ENCODE results near the gene CACNA1A.

Gene CACNA1A

DNA sequence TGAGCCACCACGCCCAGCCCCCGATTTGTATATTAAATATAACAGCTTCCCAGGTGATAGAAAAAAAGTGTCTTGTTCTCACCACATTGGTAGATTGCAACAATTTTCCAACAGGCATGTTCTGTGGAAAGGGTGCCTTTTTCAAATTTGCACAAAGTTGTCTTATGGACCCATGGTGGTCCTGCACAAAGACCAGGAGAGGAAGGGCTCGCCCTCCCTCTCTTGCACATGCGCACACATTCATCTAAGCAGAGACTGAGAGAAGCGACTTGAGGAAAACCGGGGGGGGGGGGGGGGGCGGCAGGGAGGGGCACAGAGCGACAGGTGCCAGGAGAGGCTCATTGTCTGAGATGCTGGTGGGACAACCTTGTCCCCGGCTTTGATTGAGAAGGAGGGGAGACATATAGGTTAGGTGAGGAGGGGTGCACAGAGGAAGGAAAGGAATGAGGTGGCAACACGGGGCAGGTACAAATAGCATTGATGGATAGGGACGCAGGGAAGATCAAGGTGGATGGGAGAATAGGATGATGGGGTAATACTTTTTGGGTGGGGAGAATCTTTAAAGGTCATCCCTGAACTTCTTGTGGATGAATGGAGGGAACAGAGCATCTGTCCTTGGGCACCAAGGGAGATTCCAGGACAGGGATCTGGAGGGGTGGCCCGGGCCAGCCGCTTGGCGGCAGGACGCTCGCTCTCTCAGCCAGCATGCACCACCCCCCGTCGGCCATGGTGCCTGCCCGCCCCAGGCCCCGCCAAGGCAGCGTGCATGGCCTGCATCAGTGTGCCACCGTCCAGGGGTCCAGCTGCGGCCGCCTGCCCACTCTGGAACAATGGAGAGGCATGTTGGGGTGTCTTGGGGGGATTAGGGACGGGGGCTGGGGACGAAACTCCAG, 280.1 kb downstream of the CACNA1A start:
- Mint-ChIP-seq H3K9me3 (no peaks in the 10 kb centered on the region), H3K36me3 (ENCODE audit: low read depth) (no peaks in the 10 kb centered on the region), H3K4me1 (ENCODE audit: low read depth) (peaks cover 3% of the 10 kb centered on the region), H3K27me3 (ENCODE audit: low read depth) (peaks cover 8% of the 10 kb centered on the region), H3K4me3 (no peak overlapping the region), H3K27ac (no peak overlapping the region)

DNA sequence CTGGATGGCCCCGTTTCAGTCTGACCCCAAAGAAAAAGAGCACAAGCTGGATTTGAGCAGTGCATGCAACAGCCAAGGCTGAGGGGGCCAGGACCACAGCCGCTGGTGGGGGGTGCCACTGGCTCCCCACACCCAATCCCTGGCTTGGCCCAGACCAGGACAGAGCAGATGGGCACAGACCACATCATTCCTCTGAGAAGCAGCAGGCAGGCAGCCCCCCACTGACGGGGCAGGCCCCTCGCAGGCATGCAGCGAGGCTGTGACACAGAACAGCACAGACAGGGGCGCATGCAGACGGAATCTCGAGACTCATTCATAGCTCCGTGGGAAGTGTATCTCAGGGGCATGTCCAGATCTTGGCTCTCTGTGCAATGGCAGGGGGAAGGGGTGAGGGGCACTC, 281.2 kb downstream of the CACNA1A start:
- Mint-ChIP-seq H3K27me3 (ENCODE audit: low read depth) (peaks cover 8% of the 10 kb centered on the region), H3K27ac (no peak overlapping the region), H3K4me1 (ENCODE audit: low read depth) (peaks cover 6% of the 10 kb centered on the region), H3K9me3 (no peaks in the 10 kb centered on the region), H3K4me3 (no peak overlapping the region), H3K36me3 (ENCODE audit: low read depth) (no peaks in the 10 kb centered on the region)

DNA sequence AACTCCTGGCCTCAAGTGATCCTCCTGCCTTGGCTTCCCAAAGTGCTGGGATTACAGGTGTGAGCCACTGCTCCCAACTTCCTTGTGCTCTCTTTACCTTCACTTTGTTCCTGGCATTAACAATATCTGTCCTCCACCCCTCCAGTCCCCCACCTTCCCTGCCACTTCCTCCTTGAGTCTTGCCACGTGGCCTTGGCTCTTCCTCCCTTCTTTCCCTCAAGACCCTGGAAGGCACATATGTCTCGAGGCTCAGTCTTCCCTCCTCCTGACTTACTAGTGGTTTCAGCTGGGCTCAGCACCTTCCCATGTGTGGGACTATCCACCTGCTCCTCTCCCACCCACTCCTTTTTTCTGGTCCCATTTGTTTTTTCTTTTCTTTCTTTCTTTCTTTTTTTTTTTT, 285.4 kb downstream of the CACNA1A start:
- Mint-ChIP-seq H3K27me3 (ENCODE audit: low read depth) (no peaks in the 10 kb centered on the region), H3K4me1 (ENCODE audit: low read depth) (peaks cover 7% of the 10 kb centered on the region), H3K4me3 (no peak overlapping the region), H3K27ac (no peak overlapping the region), H3K36me3 (ENCODE audit: low read depth) (no peaks in the 10 kb centered on the region), H3K9me3 (no peaks in the 10 kb centered on the region)

DNA sequence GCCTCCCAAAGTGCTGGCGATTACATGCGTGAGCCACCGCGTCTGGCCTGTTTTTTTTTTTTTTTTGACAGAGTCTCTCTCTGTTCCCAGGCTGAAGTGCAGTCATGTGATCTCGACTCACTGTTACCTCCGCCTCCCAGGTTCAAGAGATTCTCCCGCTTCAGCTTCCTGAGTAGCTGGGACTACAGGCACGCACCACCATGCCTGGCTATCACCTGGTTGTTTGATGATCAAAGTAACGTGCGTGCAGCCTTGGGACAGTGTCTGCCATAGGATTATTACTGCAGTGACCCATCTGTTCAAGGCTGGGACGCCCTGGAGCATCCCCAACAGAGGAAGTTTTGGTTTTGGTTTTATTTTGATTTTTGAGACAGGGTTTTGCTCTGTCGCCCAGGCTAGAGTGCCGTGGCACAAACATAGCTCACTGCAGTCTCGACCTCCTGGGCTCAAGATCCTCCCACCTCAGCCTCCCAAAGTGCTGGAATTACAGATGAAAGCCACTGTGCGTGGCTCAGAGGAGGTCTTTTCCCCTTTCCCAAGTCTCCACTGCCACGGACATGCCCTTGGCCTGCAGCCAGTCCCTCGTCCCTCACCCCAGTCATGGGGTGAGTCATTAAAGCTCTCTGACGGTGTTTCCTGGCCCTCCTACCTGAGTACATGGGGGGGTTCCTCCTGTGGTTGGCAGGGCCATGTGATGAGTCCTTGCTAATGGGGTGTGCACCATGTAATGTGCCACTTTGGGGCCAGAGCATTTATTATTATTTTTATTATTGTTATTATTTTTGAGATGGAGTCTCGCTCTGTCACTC, 290.5 kb downstream of the CACNA1A start:
- Mint-ChIP-seq H3K9me3 (no peaks in the 10 kb centered on the region), H3K27me3 (ENCODE audit: low read depth) (no peaks in the 10 kb centered on the region), H3K4me1 (ENCODE audit: low read depth) (peaks cover 11% of the 10 kb centered on the region), H3K4me3 (peak overlapping the region; percentile 76), H3K27ac (peak overlapping the region; percentile 87), H3K36me3 (ENCODE audit: low read depth) (no peaks in the 10 kb centered on the region)

DNA sequence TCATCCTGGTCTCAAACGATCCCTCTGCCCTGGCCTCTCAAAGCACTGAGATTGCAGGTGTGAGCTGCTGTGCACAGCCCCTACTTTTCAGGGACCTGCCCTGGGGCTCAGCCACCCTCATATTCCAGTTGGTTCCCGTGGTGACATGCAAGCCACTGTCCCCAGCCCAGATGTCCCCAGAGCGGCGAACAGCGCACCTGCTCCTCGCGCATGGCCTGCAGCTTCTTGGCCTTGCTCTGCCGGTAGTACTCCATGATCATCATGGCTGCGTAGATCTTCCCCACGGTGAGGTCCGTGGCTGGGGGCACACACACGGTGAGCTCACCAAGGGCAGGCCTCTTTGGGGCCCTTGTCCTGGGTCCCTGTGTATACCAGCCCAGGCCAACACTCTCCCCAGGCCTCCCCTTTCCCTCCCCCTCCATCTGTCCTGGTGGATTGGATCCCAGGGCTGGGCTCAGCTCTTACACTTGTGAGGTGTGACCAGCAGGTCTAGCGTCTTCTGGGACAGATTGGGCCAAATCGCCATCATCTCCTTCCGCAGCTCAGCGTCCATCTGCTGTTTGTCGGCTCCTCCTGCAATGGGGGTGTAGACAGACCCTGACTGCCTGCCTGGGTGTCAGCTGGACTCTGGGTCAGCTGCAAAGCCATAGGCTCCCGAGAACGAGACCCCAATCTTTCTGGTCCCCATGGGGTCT, 292.1 kb downstream of the CACNA1A start:
- H3K4me1 Mint-ChIP-seq (ENCODE audit: low read depth): peaks cover 10% of the 10 kb centered on the region
- H3K4me3 Mint-ChIP-seq: no peak overlapping the region

DNA sequence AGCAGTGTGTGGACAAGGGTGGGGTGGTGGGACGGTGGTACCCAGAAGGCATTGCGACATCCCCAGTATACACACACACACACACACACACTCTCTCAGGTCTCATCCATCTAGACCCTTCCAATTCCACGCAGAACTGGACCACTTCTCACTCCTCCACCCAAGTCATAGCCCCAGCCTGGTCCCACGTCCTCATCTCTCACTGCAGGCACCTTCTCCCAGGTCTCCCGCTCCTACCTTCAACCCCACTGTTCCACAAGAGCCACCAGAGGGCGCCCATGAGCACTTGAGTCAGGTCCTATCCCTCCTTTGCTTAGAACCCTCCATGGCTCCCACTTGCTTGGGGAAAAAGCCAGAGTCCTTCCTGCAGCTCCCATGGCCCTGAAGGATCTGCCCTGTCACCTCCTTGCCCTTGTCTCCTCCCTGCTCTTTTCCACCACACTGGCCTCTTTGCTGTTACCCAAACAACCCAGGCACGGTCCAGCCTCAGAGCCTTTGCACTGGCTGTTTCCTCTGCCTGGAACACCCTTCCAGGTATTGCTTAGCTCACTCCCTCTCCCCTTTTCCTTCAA, 293.4 kb downstream of the CACNA1A start:
- peaks cover 3% of the 10 kb centered on the region for H3K36me3 Mint-ChIP-seq (ENCODE audit: low read depth)
- H3K4me1 Mint-ChIP-seq (ENCODE audit: low read depth): peaks cover 15% of the 10 kb centered on the region
- no peak overlapping the region for H3K4me3 Mint-ChIP-seq
- peak overlapping the region; percentile 10 for H3K27ac Mint-ChIP-seq
- H3K9me3 Mint-ChIP-seq: no peaks in the 10 kb centered on the region
- H3K27me3 Mint-ChIP-seq (ENCODE audit: low read depth): peaks cover 4% of the 10 kb centered on the region

More for the DNA sequence above, 292.1 kb downstream of the CACNA1A start:
- Mint-ChIP-seq H3K9me3 (no peaks in the 10 kb centered on the region), H3K27ac (no peak overlapping the region), H3K27me3 (ENCODE audit: low read depth) (no peaks in the 10 kb centered on the region), H3K36me3 (ENCODE audit: low read depth) (no peaks in the 10 kb centered on the region)

DNA sequence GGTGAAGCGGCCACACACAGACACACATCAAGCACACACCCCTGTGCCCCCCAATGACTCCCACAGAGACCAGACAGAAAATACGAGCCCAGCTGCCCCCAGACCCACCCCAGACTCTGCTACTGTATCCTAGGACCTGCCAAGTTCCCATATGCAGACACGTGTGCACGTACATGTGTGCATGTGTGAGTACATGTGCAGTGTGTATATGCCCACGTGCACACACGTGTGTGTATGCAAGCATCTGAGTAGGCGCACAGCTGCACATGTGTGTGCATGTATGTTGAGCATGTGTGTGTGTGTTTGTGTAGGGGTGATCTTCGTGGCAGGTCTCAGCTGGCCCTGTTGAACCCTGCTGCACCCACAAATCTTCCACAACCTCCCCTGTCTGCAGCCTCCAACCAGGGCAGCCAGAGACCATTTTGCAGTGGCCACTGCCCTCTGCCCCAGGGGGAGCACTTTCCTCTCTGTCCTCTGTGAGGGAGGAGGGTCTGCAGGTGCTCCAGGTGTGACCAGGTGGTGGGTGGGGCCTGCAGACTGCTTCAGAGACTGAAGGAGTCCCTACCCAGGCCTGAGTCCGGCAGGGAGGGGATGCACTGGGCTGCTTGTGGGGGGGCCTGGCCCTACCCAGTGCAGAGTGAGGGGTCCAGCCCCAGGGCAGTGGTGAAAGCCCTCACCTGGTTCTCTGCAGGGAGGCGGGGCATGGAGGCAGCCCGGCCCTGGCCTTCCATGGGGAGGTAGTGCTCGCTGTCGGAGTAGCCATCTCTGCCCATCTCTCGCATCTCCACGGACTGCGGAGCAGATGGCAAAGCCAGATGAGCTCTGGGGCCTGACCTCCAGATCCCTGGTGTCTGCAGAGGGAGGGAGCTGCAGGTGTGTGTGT, 294.6 kb downstream of the CACNA1A start:
- Mint-ChIP-seq H3K9me3 (no peaks in the 10 kb centered on the region), H3K27ac (no peak overlapping the region), H3K4me1 (ENCODE audit: low read depth) (peaks cover 16% of the 10 kb centered on the region), H3K36me3 (ENCODE audit: low read depth) (peaks cover 3% of the 10 kb centered on the region), H3K4me3 (no peak overlapping the region), H3K27me3 (ENCODE audit: low read depth) (peaks cover 4% of the 10 kb centered on the region)

DNA sequence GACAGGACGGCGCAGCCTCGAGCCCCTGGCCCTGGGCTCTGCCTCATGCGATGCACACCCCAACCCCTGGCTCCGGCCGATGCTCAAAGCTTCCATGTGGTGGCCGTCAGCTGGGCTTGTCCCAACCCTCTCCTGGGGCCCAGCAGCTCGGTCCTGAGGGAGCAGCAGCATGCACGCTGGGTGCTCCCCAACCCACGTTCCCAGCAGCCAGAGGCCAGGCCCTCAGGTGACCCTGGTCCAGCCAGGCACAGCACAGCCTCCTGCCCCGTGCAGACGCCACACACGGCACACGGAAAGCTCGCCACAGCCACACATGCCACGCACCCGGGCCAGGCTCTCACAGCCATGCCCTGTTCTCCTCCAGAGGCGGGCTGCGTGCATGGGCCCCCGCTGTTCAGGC, 295.3 kb downstream of the CACNA1A start:
- H3K4me3 Mint-ChIP-seq: no peak overlapping the region
- H3K36me3 Mint-ChIP-seq (ENCODE audit: low read depth): peaks cover 3% of the 10 kb centered on the region
- H3K9me3 Mint-ChIP-seq: no peaks in the 10 kb centered on the region
- peaks cover 4% of the 10 kb centered on the region for H3K27me3 Mint-ChIP-seq (ENCODE audit: low read depth)
- peaks cover 14% of the 10 kb centered on the region for H3K4me1 Mint-ChIP-seq (ENCODE audit: low read depth)
- H3K27ac Mint-ChIP-seq: no peak overlapping the region

DNA sequence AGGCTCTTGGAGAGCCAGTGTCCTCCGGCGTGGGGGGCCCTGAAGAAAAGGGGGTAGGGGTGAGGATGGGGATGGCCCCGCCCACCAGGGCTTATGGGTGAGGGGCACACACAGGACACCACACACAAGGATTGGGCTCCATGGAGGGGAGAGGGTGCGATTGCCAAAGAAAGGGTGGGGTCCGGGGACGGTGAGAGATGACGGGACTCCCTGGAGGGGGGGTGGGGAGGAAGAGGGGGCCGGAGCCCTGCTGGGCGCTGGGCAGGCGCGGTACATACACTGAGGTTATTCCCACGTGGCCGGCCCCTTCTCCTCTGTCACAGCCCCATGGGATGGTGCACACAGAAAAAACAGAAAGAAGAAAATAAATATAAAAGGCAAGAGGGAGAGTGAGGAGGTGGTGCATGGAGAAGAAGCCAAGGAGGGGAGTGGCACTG, 295.9 kb downstream of the CACNA1A start:
- no peaks in the 10 kb centered on the region for H3K9me3 Mint-ChIP-seq
- peaks cover 9% of the 10 kb centered on the region for H3K4me1 Mint-ChIP-seq (ENCODE audit: low read depth)
- H3K36me3 Mint-ChIP-seq (ENCODE audit: low read depth): peaks cover 3% of the 10 kb centered on the region
- H3K27ac Mint-ChIP-seq: no peak overlapping the region
- H3K27me3 Mint-ChIP-seq (ENCODE audit: low read depth): peaks cover 4% of the 10 kb centered on the region
- H3K4me3 Mint-ChIP-seq: no peak overlapping the region

DNA sequence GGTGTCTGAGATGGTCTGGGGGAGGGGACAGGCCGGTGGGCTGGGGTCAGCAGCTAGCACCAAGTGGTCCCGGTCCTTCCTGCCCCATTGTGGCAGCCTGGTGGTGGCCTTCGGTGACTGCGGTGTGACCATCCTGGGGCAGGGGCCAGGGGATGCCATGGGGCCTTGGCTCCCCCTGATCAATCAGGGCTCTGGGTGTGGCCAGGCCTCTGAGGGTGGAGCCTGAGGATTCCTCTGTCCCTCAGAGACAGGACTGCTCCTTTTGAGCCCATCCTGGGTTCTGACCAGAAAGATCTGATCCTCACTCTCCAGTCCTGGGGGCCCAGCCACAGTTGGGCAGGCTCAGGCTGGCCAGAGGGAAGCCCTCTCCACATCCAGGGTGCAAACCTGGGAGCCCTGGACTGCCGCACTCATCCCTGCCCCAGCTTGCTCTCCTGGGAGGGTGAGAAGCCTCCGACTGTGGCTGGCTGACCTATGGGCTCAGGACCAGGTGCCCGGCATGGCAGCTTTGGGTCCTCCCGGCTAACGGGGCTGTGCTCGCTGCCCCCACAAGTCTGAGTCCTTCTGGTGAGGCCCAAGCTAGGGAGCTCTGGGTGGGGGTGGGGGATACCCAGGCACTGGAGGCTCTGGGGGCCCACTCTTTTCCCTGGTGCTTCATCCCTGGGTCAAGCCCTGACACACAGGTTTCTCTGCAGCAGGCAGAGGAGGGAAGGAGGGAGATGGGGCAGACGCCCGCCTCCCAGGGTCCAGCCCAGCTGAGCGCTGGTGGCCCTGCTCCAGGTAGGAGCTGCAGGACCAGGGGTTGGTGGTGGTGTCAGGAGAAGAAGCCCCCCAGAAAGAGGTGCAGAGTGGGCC, 296.6 kb downstream of the CACNA1A start:
- Mint-ChIP-seq H3K4me3 (no peak overlapping the region), H3K27ac (peak overlapping the region; percentile 20), H3K4me1 (ENCODE audit: low read depth) (peaks cover 9% of the 10 kb centered on the region), H3K9me3 (no peaks in the 10 kb centered on the region), H3K27me3 (ENCODE audit: low read depth) (peaks cover 4% of the 10 kb centered on the region), H3K36me3 (ENCODE audit: low read depth) (peaks cover 3% of the 10 kb centered on the region)

DNA sequence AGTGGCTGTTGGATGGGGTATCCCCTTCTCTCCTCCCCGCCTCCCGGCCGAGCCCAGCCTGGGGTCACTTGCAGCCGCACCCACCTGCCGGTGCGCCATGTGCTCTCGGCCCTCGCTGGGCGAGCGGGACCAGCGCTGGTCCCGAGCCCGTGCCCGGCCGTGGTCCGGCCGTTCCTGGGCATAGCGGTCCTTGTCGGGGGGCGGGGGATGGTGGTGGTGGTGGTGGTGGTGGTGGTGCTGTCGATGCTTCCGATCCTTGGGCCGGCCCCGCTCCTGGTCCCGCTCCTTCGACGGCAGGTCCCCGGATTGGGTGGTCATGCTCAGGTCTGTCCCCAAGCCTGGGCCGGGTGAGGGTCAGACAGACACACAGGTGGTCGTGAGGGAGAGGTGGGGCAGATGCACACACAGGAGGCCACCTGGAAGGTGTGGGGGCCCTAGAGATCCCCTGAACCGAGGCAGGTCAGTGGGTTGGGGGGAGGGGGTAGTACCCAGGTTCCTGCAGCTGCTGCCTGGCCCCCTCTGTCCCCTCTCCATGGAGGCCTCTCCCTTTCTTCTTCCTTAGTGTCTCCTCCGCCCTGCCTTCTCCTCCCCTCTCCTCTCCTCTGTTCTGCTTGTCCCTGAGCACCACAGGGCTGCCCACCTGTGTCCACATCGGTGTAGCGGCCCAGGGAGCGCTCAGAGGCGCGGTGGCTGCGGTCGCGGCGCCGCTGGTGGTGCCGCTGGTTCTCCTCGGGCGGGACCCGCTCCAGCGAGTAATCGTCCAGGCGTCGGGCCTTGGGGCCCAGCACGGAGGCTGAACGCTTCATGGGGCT, 297.4 kb downstream of the CACNA1A start:
- peaks cover 4% of the 10 kb centered on the region for H3K27me3 Mint-ChIP-seq (ENCODE audit: low read depth)
- no peak overlapping the region for H3K4me3 Mint-ChIP-seq
- no peak overlapping the region for H3K27ac Mint-ChIP-seq
- H3K4me1 Mint-ChIP-seq (ENCODE audit: low read depth): peaks cover 9% of the 10 kb centered on the region
- no peaks in the 10 kb centered on the region for H3K9me3 Mint-ChIP-seq
- H3K36me3 Mint-ChIP-seq (ENCODE audit: low read depth): peaks cover 3% of the 10 kb centered on the region
